ENCODE data around the gene RALGAPA1.
"Not testable (repeated sequence)": the region's sequence is repeated elsewhere in the genome, so short reads cannot be mapped to it uniquely, and the experiment has no call there.

- TF ChIP-seq GTF3C2 (IDR thresholded peaks at IDR 0.05; ENCODE audit: borderline replicate concordance, extremely low read depth, insufficient read length); NR4A1 (CRISPR knock-in tag; IDR thresholded peaks at IDR 0.05); NR4A1 (tag; IDR thresholded peaks at IDR 0.05); BACH1 (tag; IDR thresholded peaks at IDR 0.05); FOXA1 (IDR thresholded peaks at IDR 0.05; ENCODE audit: borderline replicate concordance); POLR2G (IDR thresholded peaks at IDR 0.05; ENCODE audit: low read depth, low read length); SNAPC5 (CRISPR knock-in tag; IDR thresholded peaks at IDR 0.05); EP300 (IDR thresholded peaks at IDR 0.05; ENCODE audit: low read length); MAX (CRISPR knock-in tag; IDR thresholded peaks at IDR 0.05); ZNF707 (CRISPR knock-in tag; conservative IDR thresholded peaks at IDR 0.05); ZNF511 (CRISPR knock-in tag; IDR thresholded peaks at IDR 0.05); ZSCAN29 (IDR thresholded peaks at IDR 0.05); PRDM10 (IDR thresholded peaks at IDR 0.05; ENCODE audit: partially characterized antibody): not testable (repeated sequence)
Measured at GRCh38 chr14:35824446-35825165, 15.5 kb upstream of the RALGAPA1 start.

All from K562 (cell line).